ENCODE results near the gene ITPR1. TPM values are rescaled to one million over a fixed set of nuclear protein-coding genes. Genes with fewer than 3 reads are reported as not detected.

Gene ITPR1
- total RNA-seq, 1 donor from 2014 or later = 45.9 TPM

GRCh38 chr3:4778740-4779139 lies 285.6 kb downstream of the ITPR1 start:
- Mint-ChIP-seq H3K4me1 (ENCODE audit: unreplicated experiment) (peaks cover 26% of the 10 kb centered on the region), H3K4me3 (no peak overlapping the region), H3K27ac (peak overlapping the region; percentile 95), H3K27me3 (no peaks in the 10 kb centered on the region), H3K36me3 (peaks cover 13% of the 10 kb centered on the region), H3K9me3 (no peaks in the 10 kb centered on the region)
- DNase-seq (ENCODE audit: extremely low spot score, unreplicated experiment) = no peak
- TF ChIP-seq CTCF (conservative IDR thresholded peaks at IDR 0.05) = no peak

- Mint-ChIP-seq H3K36me3 (peaks cover 27% of the 10 kb centered on the region), H3K27me3 (no peaks in the 10 kb centered on the region), H3K4me1 (ENCODE audit: unreplicated experiment) (peaks cover 32% of the 10 kb centered on the region), H3K4me3 (no peak overlapping the region), H3K27ac (peak overlapping the region; percentile 9), H3K9me3 (no peaks in the 10 kb centered on the region)
- DNase-seq (ENCODE audit: extremely low spot score, unreplicated experiment) = no peak
- no peak for TF ChIP-seq CTCF (conservative IDR thresholded peaks at IDR 0.05)
Observed at GRCh38 chr3:4780545-4780957, 287.4 kb downstream of the ITPR1 start.

GRCh38 chr3:4782095-4782494 lies 288.9 kb downstream of the ITPR1 start:
- TF ChIP-seq CTCF (conservative IDR thresholded peaks at IDR 0.05) = no peak
- DNase-seq (ENCODE audit: extremely low spot score, unreplicated experiment) = no peak
- Mint-ChIP-seq H3K27ac (no peak overlapping the region), H3K36me3 (peaks cover 35% of the 10 kb centered on the region), H3K9me3 (no peaks in the 10 kb centered on the region), H3K4me3 (no peak overlapping the region), H3K27me3 (no peaks in the 10 kb centered on the region), H3K4me1 (ENCODE audit: unreplicated experiment) (peaks cover 24% of the 10 kb centered on the region)

- H3K36me3 Mint-ChIP-seq = peaks cover 34% of the 10 kb centered on the region
- TF ChIP-seq CTCF (conservative IDR thresholded peaks at IDR 0.05) = no peak
- DNase-seq (ENCODE audit: extremely low spot score, unreplicated experiment) = no peak
- no peak overlapping the region for H3K4me3 Mint-ChIP-seq
- H3K27me3 Mint-ChIP-seq = no peaks in the 10 kb centered on the region
- peaks cover 6% of the 10 kb centered on the region for H3K4me1 Mint-ChIP-seq (ENCODE audit: unreplicated experiment)
- H3K27ac Mint-ChIP-seq = no peak overlapping the region
- H3K9me3 Mint-ChIP-seq = no peaks in the 10 kb centered on the region
Observed at GRCh38 chr3:4785551-4785950, 292.4 kb downstream of the ITPR1 start.

- no peak for TF ChIP-seq CTCF (conservative IDR thresholded peaks at IDR 0.05)
- Mint-ChIP-seq H3K27me3 (no peaks in the 10 kb centered on the region), H3K9me3 (no peaks in the 10 kb centered on the region), H3K4me3 (no peak overlapping the region), H3K4me1 (ENCODE audit: unreplicated experiment) (peaks cover 6% of the 10 kb centered on the region), H3K36me3 (peaks cover 41% of the 10 kb centered on the region), H3K27ac (no peak overlapping the region)
- no peak for DNase-seq (ENCODE audit: extremely low spot score, unreplicated experiment)
Observed at GRCh38 chr3:4786431-4786830, 293.3 kb downstream of the ITPR1 start.

GRCh38 chr3:4791358-4791757 lies 298.2 kb downstream of the ITPR1 start:
- H3K27ac Mint-ChIP-seq = no peak overlapping the region
- H3K4me1 Mint-ChIP-seq (ENCODE audit: unreplicated experiment) = no peaks in the 10 kb centered on the region
- DNase-seq (ENCODE audit: extremely low spot score, unreplicated experiment) = no peak
- H3K9me3 Mint-ChIP-seq = no peaks in the 10 kb centered on the region
- H3K36me3 Mint-ChIP-seq = peaks cover 43% of the 10 kb centered on the region
- no peak for TF ChIP-seq CTCF (conservative IDR thresholded peaks at IDR 0.05)
- no peaks in the 10 kb centered on the region for H3K27me3 Mint-ChIP-seq
- no peak overlapping the region for H3K4me3 Mint-ChIP-seq

Data from type B pancreatic cell (in vitro differentiated cells).